HG02870 (cell line): ENCODE measurements around the gene NTSR1.

Experiments used
- ATAC-seq: cut with Tn5 transposase; IDR thresholded peaks from one replicate; pipeline ENCODE4 v1.9.1; 2021; ENCODE audit warnings: mild to moderate bottlenecking, moderate library complexity; ENCODE audit not compliant: unreplicated experiment

NTSR1 gene

GRCh38 chr20:62692801-62693523 lies 15.7 kb upstream of the NTSR1 start:
- ATAC-seq = no peak

- ATAC-seq = no peak
Observed at GRCh38 chr20:62693524-62693922, 15.1 kb upstream of the NTSR1 start.

GRCh38 chr20:62694106-62694505 lies 14.5 kb upstream of the NTSR1 start:
- no peak for ATAC-seq

GRCh38 chr20:62694868-62695267 lies 13.8 kb upstream of the NTSR1 start:
- no peak for ATAC-seq

- ATAC-seq = no peak
Observed at GRCh38 chr20:62695448-62696414, 12.9 kb upstream of the NTSR1 start.

GRCh38 chr20:62696434-62696957 lies 12.1 kb upstream of the NTSR1 start:
- ATAC-seq = no peak

GRCh38 chr20:62696989-62697388 lies 11.6 kb upstream of the NTSR1 start:
- no peak for ATAC-seq

- no peak for ATAC-seq
Observed at GRCh38 chr20:62697468-62697912, 11.1 kb upstream of the NTSR1 start.

- ATAC-seq = no peak
Observed at GRCh38 chr20:62698231-62698630, 10.4 kb upstream of the NTSR1 start.

- no peak for ATAC-seq
Observed at GRCh38 chr20:62699296-62699695, 9.3 kb upstream of the NTSR1 start.

GRCh38 chr20:62699741-62700140 lies 8.9 kb upstream of the NTSR1 start:
- no peak for ATAC-seq

- ATAC-seq = no peak
Observed at GRCh38 chr20:62700261-62700930, 8.2 kb upstream of the NTSR1 start.

GRCh38 chr20:62701161-62702012 lies 7.2 kb upstream of the NTSR1 start:
- ATAC-seq = no peak

GRCh38 chr20:62702013-62702300 lies 6.7 kb upstream of the NTSR1 start:
- ATAC-seq = no peak

- no peak for ATAC-seq
Observed at GRCh38 chr20:62702895-62703852, 5.5 kb upstream of the NTSR1 start.

GRCh38 chr20:62703853-62704228 lies 4.8 kb upstream of the NTSR1 start:
- ATAC-seq = no peak

GRCh38 chr20:62704341-62704948 lies 4.2 kb upstream of the NTSR1 start:
- ATAC-seq = no peak

GRCh38 chr20:62705627-62706026 lies 3.0 kb upstream of the NTSR1 start:
- ATAC-seq = no peak

- no peak for ATAC-seq
Observed at GRCh38 chr20:62706344-62706743, 2.3 kb upstream of the NTSR1 start.
